Skeletal muscle satellite cell (primary cell): ENCODE data around the gene TMEM259.
"Not testable (repeated sequence)": the region's sequence is repeated elsewhere in the genome, so short reads cannot be mapped to it uniquely, and the experiment has no call there.

Experiments used
- H3K27me3 ChIP-seq: 2 replicates; pipeline ENCODE4 v1.7.0; 2013; ENCODE audit warnings: low read length; ENCODE audit not compliant: control insufficient read depth, insufficient read depth
- H3K36me3 ChIP-seq: 2 replicates; pipeline ENCODE4 v1.7.0; 2013; ENCODE audit warnings: mild to moderate bottlenecking, control low read depth, low read length; ENCODE audit not compliant: insufficient read depth
- H3K4me1 ChIP-seq: 2 replicates; pipeline ENCODE4 v1.7.0; 2013; ENCODE audit warnings: low read length; ENCODE audit not compliant: control insufficient read depth, insufficient read depth
- H3K4me2 ChIP-seq: 2 replicates; pipeline ENCODE4 v1.7.0; 2013; ENCODE audit warnings: mild to moderate bottlenecking, low read length
- H3K4me3 ChIP-seq: 2 replicates; pipeline ENCODE4 v1.7.0; 2013; ENCODE audit warnings: low read length
- H3K9ac ChIP-seq: 2 replicates; pipeline ENCODE4 v1.7.0; 2013; ENCODE audit warnings: mild to moderate bottlenecking, low read depth, low read length, moderate library complexity
- H3K9me3 ChIP-seq: replicated peaks from 2 replicates; pipeline ENCODE4 v1.7.0; 2013; ENCODE audit warnings: mild to moderate bottlenecking, control low read depth, low read length

TMEM259 gene

GRCh38 chr19:1028062-1028926 is 7.4 kb upstream of the TMEM259 start:
- peaks cover 29% of the 10 kb centered on the region for H3K36me3 ChIP-seq
- H3K4me3 ChIP-seq = peak overlapping the region; percentile 100
- H3K9me3 ChIP-seq = no peaks in the 10 kb centered on the region
- H3K4me1 ChIP-seq = peaks cover 15% of the 10 kb centered on the region
- H3K9ac ChIP-seq = peak overlapping the region; percentile 95
- peak overlapping the region; percentile 98 for H3K4me2 ChIP-seq
- H3K27me3 ChIP-seq = no peaks in the 10 kb centered on the region

- peaks cover 15% of the 10 kb centered on the region for H3K4me1 ChIP-seq
- H3K27me3 ChIP-seq = no peaks in the 10 kb centered on the region
- peaks cover 23% of the 10 kb centered on the region for H3K36me3 ChIP-seq
- peak overlapping the region; percentile 100 for H3K4me3 ChIP-seq
- H3K9ac ChIP-seq = peak overlapping the region; percentile 95
- H3K4me2 ChIP-seq = peak overlapping the region; percentile 98
- H3K9me3 ChIP-seq = no peaks in the 10 kb centered on the region
Measured at GRCh38 chr19:1027650-1028061, 6.7 kb upstream of the TMEM259 start.

GRCh38 chr19:1026783-1027649 is 6.1 kb upstream of the TMEM259 start:
- no peaks in the 10 kb centered on the region for H3K27me3 ChIP-seq
- peak overlapping the region; percentile 95 for H3K9ac ChIP-seq
- peaks cover 15% of the 10 kb centered on the region for H3K4me1 ChIP-seq
- H3K9me3 ChIP-seq = no peaks in the 10 kb centered on the region
- peak overlapping the region; percentile 98 for H3K4me2 ChIP-seq
- H3K36me3 ChIP-seq = peaks cover 17% of the 10 kb centered on the region
- peak overlapping the region; percentile 100 for H3K4me3 ChIP-seq

GRCh38 chr19:1025960-1026782 is 5.2 kb upstream of the TMEM259 start, which contains the start of gene CNN2:
Gene CNN2, plus strand, starts transcription at chr19:1026608. Its CDS starts 54 bp downstream, at chr19:1026662.
- Histone ChIP-seq H3K36me3 (peaks cover 13% of the 10 kb centered on the region), H3K9ac (peak within 1 kb of the TSS; percentile 95), H3K4me3 (peak within 1 kb of the TSS; percentile 100), H3K9me3 (no peaks in the 10 kb centered on the region), H3K27me3 (no peaks in the 10 kb centered on the region), H3K4me1 (peaks cover 15% of the 10 kb centered on the region), H3K4me2 (peak within 1 kb of the TSS; percentile 98)

GRCh38 chr19:1025080-1025479 is 4.2 kb upstream of the TMEM259 start:
- not testable (repeated sequence) for H3K4me2 ChIP-seq, H3K36me3 ChIP-seq, H3K27me3 ChIP-seq, H3K9ac ChIP-seq, H3K9me3 ChIP-seq, H3K4me3 ChIP-seq
- peaks cover 14% of the 10 kb centered on the region for H3K4me1 ChIP-seq

- not testable (repeated sequence) for H3K27me3 ChIP-seq, H3K4me3 ChIP-seq, H3K4me2 ChIP-seq, H3K9ac ChIP-seq, H3K36me3 ChIP-seq, H3K9me3 ChIP-seq
- peaks cover 15% of the 10 kb centered on the region for H3K4me1 ChIP-seq
Measured at GRCh38 chr19:1023883-1024188, 2.9 kb upstream of the TMEM259 start.

- H3K9me3 ChIP-seq = no peaks in the 10 kb centered on the region
- no peaks in the 10 kb centered on the region for H3K27me3 ChIP-seq
- H3K4me1 ChIP-seq = peaks cover 40% of the 10 kb centered on the region
- H3K36me3 ChIP-seq = peaks cover 7% of the 10 kb centered on the region
- peak overlapping the region; percentile 95 for H3K9ac ChIP-seq
- H3K4me3 ChIP-seq = peak overlapping the region; percentile 97
- peak overlapping the region; percentile 100 for H3K4me2 ChIP-seq
Measured at GRCh38 chr19:1019980-1020867, 699 bp downstream of the TMEM259 start.

GRCh38 chr19:1019616-1019961 is 1.3 kb downstream of the TMEM259 start:
- H3K9me3 ChIP-seq = no peaks in the 10 kb centered on the region
- peak overlapping the region; percentile 97 for H3K4me3 ChIP-seq
- H3K4me1 ChIP-seq = peaks cover 40% of the 10 kb centered on the region
- peak overlapping the region; percentile 100 for H3K4me2 ChIP-seq
- peak overlapping the region; percentile 95 for H3K9ac ChIP-seq
- peaks cover 10% of the 10 kb centered on the region for H3K36me3 ChIP-seq
- H3K27me3 ChIP-seq = no peaks in the 10 kb centered on the region

- no peaks in the 10 kb centered on the region for H3K9me3 ChIP-seq
- H3K4me2 ChIP-seq = peak overlapping the region; percentile 100
- no peaks in the 10 kb centered on the region for H3K27me3 ChIP-seq
- H3K36me3 ChIP-seq = peaks cover 11% of the 10 kb centered on the region
- H3K9ac ChIP-seq = peak overlapping the region; percentile 95
- H3K4me3 ChIP-seq = peak overlapping the region; percentile 97
- peaks cover 40% of the 10 kb centered on the region for H3K4me1 ChIP-seq
Measured at GRCh38 chr19:1018932-1019615, 1.8 kb downstream of the TMEM259 start.

GRCh38 chr19:1018393-1018792 is 2.5 kb downstream of the TMEM259 start:
- Histone ChIP-seq H3K36me3 (peaks cover 17% of the 10 kb centered on the region), H3K4me3 (no peak overlapping the region), H3K4me2 (peak overlapping the region; percentile 100), H3K4me1 (peaks cover 40% of the 10 kb centered on the region), H3K27me3 (no peaks in the 10 kb centered on the region), H3K9ac (no peak overlapping the region), H3K9me3 (no peaks in the 10 kb centered on the region)
